HUDEP-2 (cell line): ENCODE measurements around the gene ANP32E.
A peak's percentile ranks its signal among the peaks of the same experiment; 100 is the strongest.
"Not testable (repeated sequence)": the region's sequence is repeated elsewhere in the genome, so short reads cannot be mapped to it uniquely, and the experiment has no call there.

ENCODE experiments used
- DNase-seq, 76 experiments: peaks; one replicate each; lab custom pipeline; 2025; ENCODE audit not compliant: unreplicated experiment in 76 of 76; lab: John Stamatoyannopoulos, UW

The ANP32E gene

GRCh38 chr1:150215855-150216254 is 20.1 kb downstream of the ANP32E start:
- not testable (repeated sequence) for DNase-seq

GRCh38 chr1:150214099-150214756 is 21.7 kb downstream of the ANP32E start:
- not testable (repeated sequence) for DNase-seq

DNA sequence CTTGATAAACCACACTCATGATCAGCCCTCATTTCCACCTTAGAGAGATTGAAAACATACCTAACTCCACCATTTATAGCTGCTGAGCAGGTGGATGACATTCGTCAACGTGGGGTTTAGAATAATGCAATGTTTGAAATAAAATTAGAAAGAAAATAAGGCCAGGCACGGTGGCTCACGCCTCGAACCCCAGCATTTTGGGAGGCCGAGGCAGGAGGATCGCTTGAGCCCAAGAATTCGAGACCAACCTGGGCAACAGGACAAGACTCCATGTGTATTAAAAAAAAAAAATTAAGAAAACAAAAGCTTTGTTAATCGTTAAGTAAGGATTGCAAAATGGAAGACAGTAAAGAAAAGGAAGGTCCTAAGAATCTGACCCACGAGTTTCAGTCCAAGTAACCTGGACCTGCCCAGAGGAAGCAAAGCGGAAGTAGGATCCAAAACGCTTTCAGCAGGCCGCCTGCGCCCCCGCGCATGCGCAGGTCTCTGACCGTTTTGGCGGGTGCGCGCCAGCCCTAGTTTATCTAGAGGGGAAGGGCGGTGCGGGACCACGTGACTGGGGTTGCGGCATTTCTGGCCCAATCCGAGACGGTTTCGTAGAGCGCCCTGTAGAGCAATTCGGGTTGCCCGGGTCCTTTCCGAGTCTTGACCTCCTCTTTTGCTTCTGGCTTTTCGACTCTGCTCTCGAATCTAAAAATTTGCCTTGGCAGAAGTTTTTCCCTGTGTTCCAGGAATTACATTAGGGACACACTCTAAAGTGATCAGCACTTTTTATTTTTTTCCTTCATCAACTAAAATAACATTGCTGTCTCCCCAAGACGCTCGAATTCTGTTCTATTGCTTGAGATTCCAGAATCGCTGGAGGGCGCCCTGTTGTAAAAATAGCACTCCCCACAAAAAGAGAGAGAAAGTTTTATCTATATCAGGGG is 22.5 kb downstream of the ANP32E start:
- DNase-seq, result peak in 74 of 76 experiments; percentile 18 to 97 (median 85)

DNA sequence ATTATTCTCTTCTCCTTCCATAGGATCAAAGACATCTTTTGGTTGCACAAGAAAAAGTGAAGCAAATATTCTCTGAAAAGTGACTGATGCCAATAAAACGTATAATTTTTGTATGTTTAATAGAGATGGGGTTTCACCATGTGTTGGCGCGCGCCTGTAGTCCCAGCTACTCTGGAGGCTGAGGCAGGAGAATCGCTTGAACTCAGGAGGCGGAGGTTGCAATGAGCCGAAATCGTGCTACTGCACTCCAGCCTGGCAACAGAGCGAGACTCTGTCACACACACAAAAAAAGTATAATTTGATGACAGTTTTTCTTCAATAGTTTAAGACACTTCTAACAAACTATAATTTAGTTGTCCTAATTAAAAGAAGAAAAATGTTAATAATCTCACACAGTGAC is 23.8 kb downstream of the ANP32E start:
- DNase-seq, result no peak

GRCh38 chr1:150210706-150211105 is 25.2 kb downstream of the ANP32E start:
- DNase-seq, result no peak

GRCh38 chr1:150210091-150210490 is 25.8 kb downstream of the ANP32E start:
- DNase-seq, result no peak

GRCh38 chr1:150208460-150208859 is 27.5 kb downstream of the ANP32E start:
- DNase-seq, result not testable (repeated sequence)

DNA sequence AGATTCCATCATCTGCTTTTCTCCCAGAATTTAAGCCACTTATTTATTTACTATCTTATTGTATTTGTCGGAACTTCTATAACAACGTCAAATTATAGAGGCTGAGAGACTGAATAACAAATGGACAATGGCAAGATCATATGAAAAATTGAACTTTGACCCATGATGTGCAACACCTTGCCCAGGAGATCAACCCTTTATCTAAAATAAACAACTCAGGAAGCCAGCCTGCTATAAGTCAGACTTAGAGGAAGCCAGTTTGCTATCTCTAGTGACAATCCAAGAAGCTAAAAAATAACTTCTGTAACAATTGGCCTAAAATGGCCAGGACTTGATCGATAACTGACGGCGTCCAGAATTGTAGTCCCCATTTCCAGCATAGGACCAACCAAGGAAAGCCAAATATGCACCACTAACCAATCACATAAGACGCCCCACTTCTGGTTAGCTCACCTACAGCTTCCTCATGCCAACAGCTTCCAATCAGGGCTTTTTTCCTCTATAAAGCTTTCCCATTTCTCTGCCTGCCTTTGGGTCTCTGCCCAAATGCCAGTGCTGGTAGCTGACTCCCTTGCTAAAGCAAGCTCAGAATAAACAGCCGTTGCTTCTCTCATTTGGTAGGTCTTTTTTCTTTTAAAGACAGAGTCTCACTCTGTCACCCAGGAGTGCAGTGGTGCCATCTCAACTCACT is 28.5 kb downstream of the ANP32E start:
- DNase-seq, result no peak

- no peak for DNase-seq
Observed at GRCh38 chr1:150196417-150196816, 39.5 kb downstream of the ANP32E start.

DNA sequence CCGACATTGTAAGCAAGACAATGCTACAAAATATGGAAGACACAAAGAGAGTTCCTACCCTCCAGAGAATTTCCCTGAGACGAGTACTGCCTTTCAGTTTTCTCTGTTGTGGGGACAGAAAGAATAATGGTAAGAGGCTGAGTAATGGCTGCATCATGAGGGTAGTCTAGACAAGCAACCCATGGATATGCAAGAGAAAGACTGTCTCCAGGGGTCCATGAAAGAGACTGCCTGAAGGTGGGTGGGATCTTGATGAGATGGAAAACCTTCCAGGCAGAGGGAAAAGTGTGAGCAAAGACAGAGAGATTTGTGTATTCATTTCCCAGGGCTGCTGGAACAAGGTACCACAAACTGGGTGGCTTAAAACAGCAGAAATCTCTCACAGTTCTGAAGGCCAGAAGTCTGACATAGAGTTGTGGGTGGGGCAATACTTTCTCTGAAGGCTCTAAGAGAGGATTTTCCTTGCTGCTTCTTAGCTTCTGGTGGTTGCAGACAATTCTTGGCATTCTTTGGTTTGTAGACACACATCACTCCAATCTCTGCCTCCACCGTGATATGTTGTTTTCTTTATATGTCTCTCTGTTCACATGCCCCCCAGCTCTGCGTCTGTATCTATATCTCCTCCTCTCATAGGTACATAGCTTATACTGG is 41.4 kb downstream of the ANP32E start:
- DNase-seq, result no peak

DNA sequence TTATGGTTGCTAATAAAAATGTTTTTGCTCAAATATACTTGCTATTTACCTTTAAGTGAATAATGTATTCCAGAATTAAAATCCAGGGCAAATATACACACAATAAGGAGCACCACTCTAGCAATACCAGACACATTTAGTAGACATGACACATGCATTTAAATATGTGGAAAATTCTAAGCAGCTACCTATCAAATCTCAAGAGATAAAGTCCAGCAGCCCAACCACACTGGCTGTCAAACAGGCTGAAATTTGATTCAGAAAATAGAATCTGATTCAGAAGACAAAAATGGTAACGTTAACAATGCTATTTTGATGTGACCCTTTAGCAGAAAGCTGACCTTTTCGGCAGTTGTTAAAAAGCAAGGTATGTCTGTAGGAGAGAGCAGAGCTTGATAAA is 43.9 kb downstream of the ANP32E start:
- no peak for DNase-seq

GRCh38 chr1:150187560-150187931 is 48.4 kb downstream of the ANP32E start:
- DNase-seq, result no peak

DNA sequence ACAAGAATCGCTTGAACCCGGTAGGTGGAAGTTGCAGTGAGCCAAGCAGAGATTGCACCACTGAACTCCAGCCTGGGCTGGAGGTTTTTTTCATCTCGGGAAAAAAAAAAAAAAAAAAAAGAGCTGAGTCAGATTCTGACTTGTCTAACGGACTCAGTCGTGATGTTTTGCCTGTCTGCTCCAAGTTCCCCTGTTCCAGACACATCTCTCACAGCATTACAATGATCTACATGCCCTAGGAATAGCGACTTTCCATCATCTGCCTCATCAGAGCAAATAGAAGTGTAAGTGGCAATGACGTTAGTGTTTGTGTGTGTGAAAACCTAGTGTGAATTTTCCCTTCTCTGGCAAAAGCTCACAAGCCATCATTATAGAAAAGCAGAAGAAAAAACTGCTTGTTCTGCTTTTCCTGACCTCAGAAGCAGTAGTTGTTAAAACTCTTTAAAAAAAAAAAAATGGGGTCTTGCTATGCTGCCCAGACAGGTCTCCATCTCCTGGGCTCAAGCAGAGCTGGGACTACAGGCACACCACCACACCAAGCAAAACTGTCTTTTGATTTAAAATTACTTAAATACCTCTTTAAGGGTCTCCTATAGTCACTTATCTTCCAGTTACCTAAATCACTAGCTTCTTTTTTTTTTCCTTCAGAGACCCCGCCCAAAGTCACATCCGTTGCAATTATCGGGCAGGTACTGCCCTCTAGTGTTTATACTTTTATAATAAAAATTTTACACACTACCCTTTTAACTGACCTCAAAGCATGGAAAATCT is 48.9 kb downstream of the ANP32E start:
- peak in 22 of 76 experiments; percentile 1 to 57 (median 24) for DNase-seq

- not testable (repeated sequence) for DNase-seq
Observed at GRCh38 chr1:150186438-150186788, 49.5 kb downstream of the ANP32E start.

- no peak for DNase-seq
Observed at GRCh38 chr1:150185481-150185880, 50.4 kb downstream of the ANP32E start.

GRCh38 chr1:150183061-150183460 is 52.9 kb downstream of the ANP32E start:
- no peak for DNase-seq

- DNase-seq, result no peak
Observed at GRCh38 chr1:150182247-150182646, 53.7 kb downstream of the ANP32E start.

DNA sequence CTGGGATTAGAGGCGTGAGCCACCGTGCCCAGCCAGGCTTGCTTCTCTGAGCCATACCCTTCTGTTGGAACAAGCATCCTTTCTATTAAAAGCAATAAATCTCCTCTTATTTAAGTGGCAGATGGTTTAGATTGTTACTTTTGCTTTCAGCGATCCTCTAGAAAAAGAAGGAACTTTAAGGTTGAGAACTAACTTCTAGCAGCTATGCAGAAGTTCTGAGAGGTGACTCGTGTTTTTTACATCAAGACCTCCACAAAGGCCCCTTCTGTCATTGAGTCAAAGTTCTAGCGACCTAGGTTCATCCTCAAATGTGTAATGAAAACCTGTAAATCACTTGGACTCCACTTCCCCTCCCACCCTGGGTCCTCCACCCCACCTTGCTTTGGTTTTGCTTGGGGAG is 55.4 kb downstream of the ANP32E start:
- no peak for DNase-seq

GRCh38 chr1:150179867-150180266 is 56.0 kb downstream of the ANP32E start:
- DNase-seq, result no peak

DNA sequence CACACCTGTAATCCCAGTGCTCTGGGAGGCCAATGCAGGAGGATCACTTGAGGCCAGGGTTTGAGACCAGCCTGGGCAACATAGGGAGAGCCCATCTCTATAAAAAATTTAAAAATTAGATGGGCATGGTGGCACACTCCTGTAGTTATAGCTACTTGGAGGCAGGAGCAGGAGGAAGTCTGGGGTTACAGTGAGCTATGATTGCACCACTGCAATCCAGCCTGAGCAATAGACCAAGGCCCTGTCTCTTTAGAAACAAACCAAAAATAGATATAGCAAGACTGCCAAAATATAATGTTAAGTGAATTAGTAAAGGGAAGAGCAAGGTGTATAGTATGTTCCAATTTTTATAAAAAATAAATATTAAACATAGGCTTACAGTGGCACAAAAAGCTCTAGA is 57.4 kb downstream of the ANP32E start:
- no peak for DNase-seq
